B cell (primary cell): ENCODE measurements around the gene EPB41. TPM values are rescaled to one million over a fixed set of nuclear protein-coding genes. Genes with fewer than 3 reads are reported as not detected.
A peak's percentile ranks its signal among the peaks of the same experiment; 100 is the strongest.

Experiments used
- ATAC-seq: fragments of 200-7000 bp; cut with Tn5 transposase; one replicate; pipeline ENCODE4 v1.10.0; 2021; ENCODE audit warnings: low read depth, mild to moderate bottlenecking, moderate number of reproducible peaks, moderate library complexity
- CTCF ChIA-PET: fragments of 350-600 bp; sonication (Branson Sonifier 250); formaldehyde crosslinking; loops from one replicate; lab custom pipeline; 2021; ENCODE audit warnings: antibody characterized with exemption, inconsistent platforms; lab: Charles Lee
- POLR2A ChIA-PET: fragments of 350-600 bp; sonication (Branson Sonifier 250); formaldehyde crosslinking; loops from one replicate; lab custom pipeline; 2021; ENCODE audit warnings: antibody characterized with exemption; lab: Charles Lee
- DNase-seq: peaks from one replicate; pipeline ENCODE4 v3.0.0; 2013
- H2AFZ ChIP-seq: 2 replicates; pipeline ENCODE4 v1.6.1; 2012; ENCODE audit warnings: mild to moderate bottlenecking, low read depth, low read length; ENCODE audit not compliant: insufficient read depth, poor library complexity, severe bottlenecking
- H3K27ac ChIP-seq, 2 donors: 1 replicate in 1 of 2; 2 replicates in 1 of 2; pipeline ENCODE4 v1.5.1; 2012 to 2013; ENCODE audit warnings: low read length in 2 of 2, mild to moderate bottlenecking in 2 of 2, moderate library complexity in 1 of 2
- H3K27me3 ChIP-seq, 4 experiments: fragments of 200-600 bp in 1 of 4; sonication (generic) in 1 of 4; replicated peaks in 1 of 4; 1 replicate in 2 of 4; 2 replicates in 2 of 4; pipeline versions ENCODE4 v1.6.1 to v1.7.0; 2013 to 2016; ENCODE audit warnings: low read length in 3 of 4, mild to moderate bottlenecking in 2 of 4, mixed read lengths in 1 of 4, moderate library complexity in 1 of 4; ENCODE audit not compliant: insufficient read depth in 4 of 4, control insufficient read depth in 3 of 4; ENCODE audit errors: control extremely low read depth in 1 of 4
- H3K36me3 ChIP-seq, 2 experiments: replicated peaks in 1 of 2; 1 replicate in 1 of 2; 2 replicates in 1 of 2; pipeline versions ENCODE4 v1.6.1 to v1.7.1; 2013; ENCODE audit warnings: low read length in 1 of 2; ENCODE audit not compliant: insufficient read depth in 2 of 2, control insufficient read depth in 1 of 2; ENCODE audit errors: control extremely low read depth in 1 of 2, extremely low read depth in 1 of 2
- H3K4me1 ChIP-seq, 2 donors: fragments of 200-600 bp in 1 of 2; sonication (generic) in 1 of 2; 1 replicate in 1 of 2; 2 replicates in 1 of 2; pipeline versions ENCODE4 v1.5.1 to v1.6.1; 2013 to 2017; ENCODE audit warnings: low read length in 2 of 2; ENCODE audit not compliant: control insufficient read depth in 2 of 2, insufficient read depth in 2 of 2
- H3K4me2 ChIP-seq: replicated peaks from 2 replicates; pipeline ENCODE3; 2012; ENCODE audit warnings: mild to moderate bottlenecking, low read depth, low read length; ENCODE audit not compliant: poor library complexity, severe bottlenecking
- H3K4me3 ChIP-seq, 5 experiments: fragments of 200-600 bp in 1 of 5; sonication (generic) in 1 of 5; 1 replicate in 3 of 5; 2 replicates in 2 of 5; pipeline versions ENCODE4 v1.5.1 to v1.7.0; 2011 to 2016; ENCODE audit warnings: low read length in 4 of 5, mild to moderate bottlenecking in 4 of 5, low read depth in 2 of 5, control low read depth in 1 of 5, moderate library complexity in 1 of 5; ENCODE audit not compliant: insufficient read depth in 1 of 5; ENCODE audit errors: control extremely low read depth in 1 of 5, extremely low read depth in 1 of 5
- H3K79me2 ChIP-seq: fragments of 200-600 bp; sonication (generic); one replicate; pipeline ENCODE4 v1.6.0; 2016; ENCODE audit warnings: low read length; ENCODE audit not compliant: control insufficient read depth, insufficient read depth
- H3K9ac ChIP-seq: fragments of 200-600 bp; sonication (generic); 2 replicates; pipeline ENCODE4 v1.6.1; 2017; ENCODE audit warnings: mild to moderate bottlenecking, low read length, moderate library complexity
- H3K9me3 ChIP-seq, 3 donors: one replicate each; pipeline versions ENCODE4 v1.6.1 to v1.7.1; 2013; ENCODE audit warnings: low read length in 2 of 3; ENCODE audit not compliant: control insufficient read depth in 2 of 3, insufficient read depth in 1 of 3; ENCODE audit errors: control extremely low read depth in 1 of 3
- H4K20me1 ChIP-seq: 2 replicates; pipeline ENCODE4 v1.6.0; 2012; ENCODE audit warnings: mild to moderate bottlenecking, low read length; ENCODE audit not compliant: insufficient read depth, control insufficient read depth, poor library complexity, severe bottlenecking
- H3K27ac Mint-ChIP-seq: one replicate; pipeline ENCODE4 v1.8.0; 2021; ENCODE audit warnings: mixed read lengths
- H3K27me3 Mint-ChIP-seq: one replicate; pipeline ENCODE4 v1.8.0; 2021; ENCODE audit warnings: mixed read lengths
- H3K4me1 Mint-ChIP-seq: one replicate; pipeline ENCODE4 v1.8.0; 2021; ENCODE audit warnings: mixed read lengths
- H3K4me3 Mint-ChIP-seq: one replicate; pipeline ENCODE4 v1.8.0; 2021; ENCODE audit warnings: mixed read lengths
- H3K9me3 Mint-ChIP-seq: one replicate; pipeline ENCODE4 v1.8.0; 2022; ENCODE audit warnings: mixed read lengths; ENCODE audit not compliant: insufficient read depth
- CTCF ChIP-seq: fragments of 200-600 bp; IDR thresholded peaks from one replicate; pipeline ENCODE4 v1.8.0; 2022; ENCODE audit warnings: antibody characterized with exemption, mild to moderate bottlenecking
- EZH2 ChIP-seq: IDR thresholded peaks from 2 replicates; pipeline ENCODE4 v1.6.1; 2012; ENCODE audit warnings: borderline replicate concordance, low read depth, mild to moderate bottlenecking, moderate library complexity, low read length; ENCODE audit not compliant: insufficient read depth, poor library complexity, severe bottlenecking
- WGBS: methylation state at CpG from one replicate; pipeline ENCODE4 v1.1.5; 2013; ENCODE audit warnings: missing lambda C conversion rate; ENCODE audit not compliant: insufficient coverage; 5-methylcytosine and 5-hydroxymethylcytosine counted together
- intact Hi-C: fragments of 100-400 bp; cut with micrococcal nuclease; formaldehyde crosslinking; loops from one replicate; pipeline ENCODE4 v1.10.0; 2022
- polyA plus RNA-seq: library from polyadenylated mRNA; depleted of rRNA; stranded (reverse); fragments of >200 nt; gene quantifications from 2 replicates; pipeline ENCODE4 v1.2.3, GENCODE V29; 2012
- total RNA-seq, 2 donors: library from RNA; stranded (reverse); fragments of 120-200 nt in 1 of 2; gene quantifications; 1 replicate in 1 of 2; 2 replicates in 1 of 2; pipeline versions ENCODE4 v1.2.3 to v1.2.4, GENCODE V29; 2013 to 2022

The EPB41 gene
- total and polyA plus RNA-seq, 2 donors (not counting 1 experiment from before 2014, with no cell fraction given) = 45.8 to 186 TPM

GRCh38 chr1:29114654-29115053, 200.3 kb downstream of the EPB41 start:
- H3K4me1 Mint-ChIP-seq = no peaks in the 10 kb centered on the region
- Histone ChIP-seq H3K79me2 (no peaks in the 10 kb centered on the region), H3K4me2 (no peak overlapping the region), H4K20me1 (no peaks in the 10 kb centered on the region), H2AFZ (no peak overlapping the region), H3K36me3 (peaks cover 2 to 68% of the 10 kb centered on the region in 2 experiments), H3K27me3 (no peaks in the 10 kb centered on the region), H3K4me3 (no peak overlapping the region), H3K27ac (no peak overlapping the region), H3K9ac (no peak overlapping the region), H3K9me3 (no peaks in the 10 kb centered on the region), H3K4me1 (no peaks in the 10 kb centered on the region)
- WGBS = no CpG with 5 or more reads among the region's 1 CpG
- POLR2A ChIA-PET = no interaction called here
- no peak overlapping the region for H3K4me3 Mint-ChIP-seq
- ATAC-seq = no peak
- CTCF ChIA-PET = interaction anchor here (0.6 to 1.0 kb wide), 2 partner anchors 8 to 603 kb away, joined by 3 to 6 read pairs; no protein-coding TSS in a partner anchor
- intact Hi-C loops = no loop called here
- H3K27ac Mint-ChIP-seq = no peak overlapping the region
- H3K9me3 Mint-ChIP-seq = no peaks in the 10 kb centered on the region
- no peak for TF ChIP-seq CTCF
- no peak for TF ChIP-seq EZH2
- DNase-seq = no peak
- no peaks in the 10 kb centered on the region for H3K27me3 Mint-ChIP-seq

- Mint-ChIP-seq H3K4me3 (no peak overlapping the region), H3K4me1 (peaks cover 2% of the 10 kb centered on the region), H3K9me3 (no peaks in the 10 kb centered on the region), H3K27ac (peak overlapping the region; percentile 24), H3K27me3 (no peaks in the 10 kb centered on the region)
- H3K79me2 ChIP-seq = no peaks in the 10 kb centered on the region
- POLR2A ChIA-PET = no interaction called here
- H3K9ac ChIP-seq = no peak overlapping the region
- TF ChIP-seq CTCF (no peak), EZH2 (no peak)
- DNase-seq (no peak), ATAC-seq (no peak)
- H2AFZ ChIP-seq = no peak overlapping the region
- H3K4me2 ChIP-seq = no peak overlapping the region
- H3K36me3 ChIP-seq = peaks cover under 1 to 54% of the 10 kb centered on the region in 2 experiments
- H3K4me3 ChIP-seq = no peak overlapping the region
- H3K27me3 ChIP-seq = peaks cover 0 to 16% (median 4%) of the 10 kb centered on the region in 4 experiments
- CTCF ChIA-PET = no interaction called here
- H4K20me1 ChIP-seq = peaks cover 18% of the 10 kb centered on the region
- WGBS = no CpG with 5 or more reads among the region's 2 CpGs
- H3K9me3 ChIP-seq = peaks cover 0 to 5% (median 0%) of the 10 kb centered on the region in 3 donors
- H3K4me1 ChIP-seq = peaks cover 10 to 11% of the 10 kb centered on the region in 2 donors
- intact Hi-C loops = no loop called here
- H3K27ac ChIP-seq = no peak overlapping the region
These were observed 203.0 kb downstream of the EPB41 start for GRCh38 chr1:29117381-29117780.
